GM18861 (cell line): Measurements from ENCODE around the gene ARHGEF1.
"Not testable (repeated sequence)": the region's sequence is repeated elsewhere in the genome, so short reads cannot be mapped to it uniquely, and the experiment has no call there.

Experiments used
- ATAC-seq: cut with Tn5 transposase; IDR thresholded peaks from one replicate; pipeline ENCODE4 v1.9.1; 2021; ENCODE audit not compliant: unreplicated experiment

ARHGEF1 gene

DNA sequence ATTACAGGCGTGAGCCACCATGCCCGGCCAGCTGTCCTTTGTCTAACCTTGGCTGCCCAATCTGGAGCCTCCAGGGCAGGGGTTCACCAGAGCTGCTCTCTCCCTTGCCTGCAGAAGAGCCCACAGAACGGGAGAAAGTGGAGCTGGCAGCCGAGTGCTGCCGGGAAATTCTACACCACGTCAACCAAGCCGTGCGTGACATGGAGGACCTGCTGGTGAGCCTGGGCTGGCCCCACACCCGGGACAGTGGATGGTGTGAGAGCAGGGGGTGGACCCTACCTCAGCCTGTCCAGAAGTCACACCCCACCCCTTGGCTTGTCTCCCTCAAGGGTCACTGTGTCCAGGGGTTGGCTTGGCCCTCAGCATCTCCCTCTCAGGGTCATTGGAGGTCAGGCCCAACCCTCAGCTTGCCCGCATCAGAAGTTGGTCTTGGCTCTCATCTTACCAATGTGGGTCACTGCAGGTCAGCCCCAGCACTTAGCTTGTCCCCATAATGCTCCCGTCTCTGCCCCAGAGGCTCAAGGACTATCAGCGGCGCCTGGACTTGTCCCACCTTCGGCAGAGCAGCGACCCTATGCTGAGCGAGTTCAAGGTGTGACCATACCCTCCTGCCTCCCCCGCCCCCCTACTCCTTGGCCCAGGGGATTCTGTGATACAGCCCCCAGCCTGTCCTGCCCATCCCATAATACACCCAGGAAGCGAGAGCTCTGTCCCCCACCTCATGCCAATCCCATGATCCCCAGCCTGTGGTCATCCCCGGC, 20.4 kb downstream of the ARHGEF1 start:
- no peak for ATAC-seq

DNA sequence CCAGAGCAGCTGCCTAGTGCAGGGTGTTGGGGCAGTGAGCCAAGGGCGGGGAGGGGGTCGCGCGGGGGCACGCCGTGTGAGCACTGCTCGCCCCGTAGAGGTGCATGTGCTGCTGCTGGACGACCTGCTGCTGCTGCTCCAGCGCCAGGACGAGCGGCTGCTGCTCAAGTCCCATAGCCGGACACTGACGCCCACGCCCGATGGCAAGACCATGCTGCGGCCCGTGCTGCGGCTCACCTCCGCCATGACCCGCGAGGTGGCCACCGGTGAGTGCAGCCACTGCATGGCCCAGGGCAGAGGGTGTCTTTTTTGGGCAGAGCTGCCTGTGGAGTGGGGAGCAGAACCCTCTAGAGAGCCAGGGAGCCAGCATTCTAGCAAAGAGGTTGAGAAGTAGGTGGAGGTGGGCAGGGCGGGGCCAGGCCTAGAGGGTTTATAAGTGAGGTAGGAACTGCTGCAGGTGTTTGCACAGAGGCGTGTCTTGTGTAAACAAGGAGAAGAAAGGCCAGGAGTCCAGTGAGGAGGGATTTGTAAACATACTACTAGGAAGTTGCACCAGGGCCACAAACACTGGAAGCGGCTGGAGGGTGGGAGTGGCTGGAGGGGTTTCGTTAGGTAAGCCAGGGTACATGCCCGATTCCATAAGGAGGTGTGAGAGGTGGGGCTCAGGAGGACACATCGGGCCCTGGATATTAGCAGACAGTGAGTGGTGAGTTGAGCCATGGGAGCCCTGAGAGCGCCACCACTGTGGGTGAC, 21.3 kb downstream of the ARHGEF1 start:
- ATAC-seq, result no peak

DNA sequence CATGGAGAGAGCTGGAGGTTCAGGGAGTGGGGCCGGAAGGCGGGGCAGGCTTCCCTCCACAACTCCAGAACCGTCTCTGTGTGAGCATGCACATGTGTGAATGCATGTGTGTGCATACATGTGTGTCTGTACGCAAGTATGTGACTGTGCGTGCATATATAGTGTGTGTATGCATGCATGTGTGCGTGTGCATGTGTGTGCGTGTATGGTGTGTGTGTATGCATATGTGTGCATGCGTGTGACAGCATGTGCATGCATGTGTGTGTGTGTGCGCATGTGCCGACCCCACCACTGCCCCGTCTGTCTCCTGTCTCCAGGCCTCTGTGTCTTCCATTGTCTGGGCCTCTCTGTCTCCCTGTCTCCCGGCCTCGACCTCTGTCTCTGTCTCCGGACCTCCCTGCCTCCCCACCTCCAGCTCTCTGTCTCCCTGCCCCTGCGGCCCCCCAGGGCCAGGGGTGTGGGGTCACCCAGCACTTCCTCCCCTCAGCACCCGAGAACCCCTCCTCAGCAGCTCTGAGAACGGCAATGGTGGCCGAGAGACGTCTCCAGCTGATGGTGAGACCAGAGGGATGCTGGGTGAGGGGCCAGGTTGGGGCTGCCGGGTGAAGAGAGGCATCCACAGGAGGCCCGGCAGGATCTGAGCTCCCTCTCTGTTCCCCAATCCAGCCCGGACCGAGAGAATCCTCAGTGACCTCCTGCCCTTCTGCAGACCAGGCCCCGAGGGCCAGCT, 22.5 kb downstream of the ARHGEF1 start:
- ATAC-seq, result no peak

DNA sequence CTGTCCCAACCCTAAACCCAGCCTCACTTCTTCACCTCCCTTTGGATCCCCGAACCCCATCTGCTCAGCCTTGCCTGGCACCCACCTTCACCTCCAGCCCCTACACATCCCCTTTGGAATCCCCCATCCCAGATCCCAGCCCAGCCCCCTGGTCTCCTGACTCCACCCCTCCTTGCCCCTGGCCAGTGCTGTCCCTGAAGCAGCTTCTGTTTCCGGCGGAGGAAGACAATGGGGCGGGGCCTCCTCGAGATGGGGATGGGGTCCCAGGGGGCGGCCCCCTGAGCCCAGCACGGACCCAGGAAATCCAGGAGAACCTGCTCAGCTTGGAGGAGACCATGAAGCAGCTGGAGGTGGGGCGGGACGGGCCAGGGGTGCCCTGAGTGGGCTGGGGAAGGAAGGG, 23.3 kb downstream of the ARHGEF1 start:
- no peak for ATAC-seq

DNA sequence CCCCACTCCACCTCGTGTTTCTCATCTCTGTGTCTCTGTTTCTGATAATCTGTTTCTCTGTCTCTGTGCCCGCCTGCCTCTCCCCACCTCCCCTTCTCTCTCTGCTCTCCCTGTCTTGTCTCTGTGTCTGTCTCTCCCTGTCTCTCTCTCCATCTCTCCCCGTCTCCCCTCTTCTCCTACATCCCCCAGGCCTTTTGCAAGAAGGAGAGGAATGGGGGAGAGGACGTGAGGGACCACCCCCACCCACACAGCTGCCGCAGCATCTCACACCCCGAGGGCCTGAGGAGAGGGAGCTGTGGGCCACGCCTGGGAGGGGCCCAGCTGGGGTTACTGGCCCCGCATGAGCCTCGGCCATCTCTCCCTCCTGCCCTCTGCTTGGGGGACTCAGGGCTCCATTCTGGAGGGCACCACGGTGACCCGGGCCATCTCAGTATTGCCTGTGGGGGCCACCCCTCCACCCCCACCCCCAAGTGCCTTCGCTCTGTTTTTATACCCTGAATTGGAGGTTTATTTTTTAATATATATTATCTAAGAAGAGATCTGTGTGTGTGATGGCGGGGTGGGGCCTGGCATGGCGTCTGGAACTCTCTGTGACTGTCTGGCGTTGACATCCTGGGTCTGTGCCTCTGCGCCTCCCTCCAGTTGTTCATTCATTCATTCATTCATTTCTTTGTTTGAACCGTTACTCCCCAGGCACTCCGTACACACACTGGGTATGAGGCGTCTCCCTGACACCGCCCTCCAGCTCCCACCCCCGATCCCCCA, 24.1 kb downstream of the ARHGEF1 start:
- no peak for ATAC-seq

DNA sequence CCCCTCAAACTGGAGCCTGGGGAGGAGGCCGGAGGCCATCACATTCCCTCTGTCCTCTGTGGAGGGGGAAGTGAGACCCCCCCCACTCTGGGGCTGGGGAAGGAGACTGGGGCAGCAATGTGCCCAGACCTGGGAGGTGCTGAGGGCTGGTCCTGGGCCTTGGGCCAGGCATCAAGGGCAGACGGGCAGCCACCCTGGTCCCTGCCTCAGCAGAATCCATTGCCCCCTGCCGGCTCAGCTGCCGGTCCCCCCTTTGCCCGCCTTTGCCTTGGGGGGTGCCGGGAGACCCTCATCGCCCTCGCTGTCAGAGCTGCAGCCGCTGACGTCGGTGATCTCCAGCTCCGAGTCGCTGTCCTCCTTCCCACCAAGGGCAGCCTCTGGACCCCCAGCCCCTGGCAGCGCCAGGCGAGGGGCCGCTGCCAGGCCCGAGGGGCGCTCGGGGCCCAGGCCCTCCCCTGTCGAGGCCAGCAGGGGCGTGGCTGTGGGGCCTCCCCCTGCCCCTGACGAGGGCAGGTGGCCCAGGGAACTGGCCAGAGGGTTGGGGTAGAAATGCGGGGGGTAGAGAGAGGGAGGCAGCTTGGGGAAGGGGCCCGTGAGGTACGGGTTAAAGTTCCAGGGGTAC, 25.1 kb downstream of the ARHGEF1 start:
- no peak for ATAC-seq

DNA sequence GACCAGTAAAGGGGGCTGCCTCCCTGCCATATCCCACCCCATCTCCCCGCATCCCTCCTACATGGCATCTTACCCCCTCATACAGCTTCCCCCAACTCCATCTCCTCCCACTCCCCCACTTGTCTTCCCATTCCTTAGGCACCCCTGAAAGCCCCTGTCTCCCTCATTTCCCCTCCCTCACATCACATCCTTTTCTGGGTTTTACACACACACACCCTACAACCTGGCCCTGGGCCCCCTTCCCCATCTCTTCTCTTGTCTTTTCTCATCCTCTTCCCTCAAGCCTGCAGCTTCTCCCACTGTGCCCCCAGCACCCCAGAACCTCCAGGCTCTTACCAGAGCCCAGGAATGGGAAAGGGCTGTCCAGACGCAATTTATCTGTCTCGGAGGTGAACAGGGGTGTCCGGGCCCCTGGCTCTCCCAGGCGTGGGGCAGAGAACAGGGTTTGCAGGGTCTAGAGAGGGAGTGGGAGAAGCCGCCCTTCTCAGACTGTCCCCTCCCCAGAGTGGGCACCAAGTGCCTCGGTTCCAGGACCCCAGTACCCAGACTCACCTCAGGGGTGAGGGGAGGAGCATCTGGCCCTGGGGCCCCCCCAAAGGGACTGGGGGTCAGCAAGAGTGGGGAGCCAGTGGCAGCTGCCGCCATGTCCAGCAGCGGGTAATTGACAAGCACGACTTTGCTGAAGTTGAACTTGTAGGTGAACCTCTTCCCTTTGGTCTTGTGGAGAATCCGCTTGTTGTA, 25.9 kb downstream of the ARHGEF1 start:
- no peak for ATAC-seq

DNA sequence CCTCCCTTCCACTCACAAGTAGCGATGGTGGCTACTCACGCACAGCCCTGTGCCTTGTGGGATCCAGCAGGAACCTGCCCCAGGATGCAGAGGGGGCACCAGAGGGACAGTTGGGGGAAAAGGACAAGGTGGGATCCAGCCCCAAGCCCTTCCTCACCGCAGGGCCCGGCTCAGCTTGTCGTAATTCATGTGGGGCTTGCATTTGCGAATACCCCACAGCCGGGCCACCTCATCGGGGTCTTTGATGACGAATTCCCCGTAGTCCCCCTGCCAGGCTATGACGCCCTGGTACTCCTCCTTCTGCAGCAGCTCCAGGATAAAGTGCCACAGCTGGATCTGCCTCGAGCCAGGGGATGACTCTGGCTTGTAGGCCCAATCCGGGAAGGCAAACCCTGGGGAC, 26.7 kb downstream of the ARHGEF1 start:
- no peak for ATAC-seq

DNA sequence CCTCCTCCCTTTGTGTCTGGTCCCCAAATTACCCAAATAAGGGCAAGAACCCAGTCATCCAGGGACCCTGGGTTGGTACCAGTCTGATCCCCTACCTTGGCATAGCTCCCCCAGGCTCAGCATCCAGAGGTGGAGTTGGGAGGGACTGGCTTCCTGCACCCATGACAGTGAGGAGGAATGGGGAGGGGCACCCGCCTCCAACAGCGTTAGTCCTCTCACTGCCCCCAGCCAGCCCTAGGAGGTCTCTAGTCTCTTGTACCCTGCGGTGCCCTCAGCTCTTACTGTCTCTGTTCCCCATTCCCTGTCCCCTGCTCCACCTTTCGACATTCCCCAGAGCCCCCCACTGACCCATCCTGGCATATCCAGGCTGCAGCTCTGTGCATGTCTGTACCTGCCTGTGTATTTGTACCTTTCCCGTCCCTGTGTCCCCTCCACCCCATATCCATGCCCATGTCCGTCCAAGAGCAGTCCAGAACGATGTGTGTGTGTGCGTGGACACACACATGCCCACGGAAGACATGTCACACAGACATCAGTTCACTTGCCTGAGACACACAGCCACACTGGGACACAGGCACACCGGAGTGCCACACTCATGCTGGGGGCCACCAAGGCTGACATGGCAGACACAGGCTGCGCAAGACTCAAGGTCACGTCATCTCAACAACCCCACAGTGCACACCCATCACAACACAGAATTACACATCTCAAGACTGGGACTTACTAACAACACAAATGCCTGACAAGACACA, 27.4 kb downstream of the ARHGEF1 start:
- no peak for ATAC-seq

DNA sequence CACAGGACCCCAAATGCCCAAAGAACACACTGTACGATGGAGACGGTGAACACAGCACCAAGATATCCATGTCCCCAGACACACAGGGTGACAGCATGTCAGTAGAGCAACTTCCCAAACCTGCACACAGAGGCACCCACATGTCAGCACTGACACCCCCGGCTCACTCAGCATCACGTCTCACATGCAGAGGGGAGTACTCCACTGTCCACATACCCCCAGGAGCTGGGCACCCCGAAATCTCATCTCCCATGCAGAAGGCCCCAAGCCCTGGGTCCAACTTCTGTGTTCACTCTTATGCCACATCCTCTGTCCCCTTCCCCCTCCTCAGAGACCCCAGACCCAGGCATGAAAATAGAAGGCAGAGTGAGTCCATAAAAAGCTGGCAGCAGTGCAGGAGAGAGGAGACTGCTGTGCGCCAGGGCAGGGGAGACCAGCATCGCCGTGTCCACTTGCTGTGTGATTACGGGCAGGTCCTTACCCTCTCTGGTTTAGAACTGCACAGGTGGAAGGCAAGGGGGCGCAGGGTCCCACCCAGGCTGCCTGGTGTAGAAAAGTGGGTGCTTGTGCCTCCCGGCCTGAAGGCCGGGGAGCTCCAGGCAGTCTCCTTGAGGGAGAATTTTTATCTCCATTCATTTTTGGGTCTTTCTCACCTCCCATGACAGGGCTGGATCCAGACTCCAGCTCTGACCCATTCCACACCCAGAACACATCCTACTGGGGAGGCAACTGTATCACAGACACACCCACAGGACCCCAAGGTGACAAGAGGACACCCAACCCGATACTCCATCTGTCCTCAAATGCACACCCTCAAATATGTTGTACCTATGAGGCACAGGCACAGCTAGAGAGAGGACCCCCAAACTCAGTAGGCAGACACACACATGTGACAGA, 28.3 kb downstream of the ARHGEF1 start:
- no peak for ATAC-seq

DNA sequence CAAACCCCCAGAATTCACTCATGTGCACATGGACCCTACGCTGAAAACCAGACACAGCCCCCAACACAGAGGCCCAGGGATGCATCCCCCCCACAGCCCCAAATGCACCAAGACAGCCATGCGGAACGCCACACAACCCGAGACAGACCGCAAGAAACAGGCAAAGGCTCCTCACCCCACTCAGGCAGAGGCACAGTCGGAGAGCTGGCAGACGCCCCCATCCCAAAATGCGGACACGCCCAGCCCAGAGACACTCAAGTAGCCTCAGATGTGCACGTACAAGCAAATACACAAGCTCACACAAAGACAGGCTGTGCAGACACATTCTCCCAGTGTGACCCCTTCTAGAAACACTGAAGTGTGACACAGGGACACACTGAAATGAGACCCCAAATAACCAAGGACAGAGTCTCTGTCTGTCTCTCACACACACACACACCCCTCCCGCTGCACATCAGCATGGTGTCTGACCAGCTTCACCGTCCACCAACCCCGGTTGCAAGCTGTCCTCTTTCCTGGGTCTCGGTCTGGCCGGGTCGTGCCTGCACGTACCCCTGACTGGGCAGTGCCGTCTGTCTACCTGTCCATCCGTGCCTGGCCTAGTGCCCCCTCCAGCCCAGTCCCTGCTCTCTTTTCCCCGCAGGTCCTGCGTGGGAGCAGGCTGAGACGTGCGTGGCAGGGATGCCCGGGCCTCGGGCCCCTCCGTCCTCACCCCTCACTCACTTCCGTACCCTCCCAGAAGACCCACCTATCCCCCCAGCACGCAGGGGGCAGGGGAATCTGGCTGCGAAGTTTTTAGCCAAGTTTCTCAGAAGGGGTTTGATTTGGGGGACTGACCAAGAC, 29.1 kb downstream of the ARHGEF1 start:
- ATAC-seq, result no peak

DNA sequence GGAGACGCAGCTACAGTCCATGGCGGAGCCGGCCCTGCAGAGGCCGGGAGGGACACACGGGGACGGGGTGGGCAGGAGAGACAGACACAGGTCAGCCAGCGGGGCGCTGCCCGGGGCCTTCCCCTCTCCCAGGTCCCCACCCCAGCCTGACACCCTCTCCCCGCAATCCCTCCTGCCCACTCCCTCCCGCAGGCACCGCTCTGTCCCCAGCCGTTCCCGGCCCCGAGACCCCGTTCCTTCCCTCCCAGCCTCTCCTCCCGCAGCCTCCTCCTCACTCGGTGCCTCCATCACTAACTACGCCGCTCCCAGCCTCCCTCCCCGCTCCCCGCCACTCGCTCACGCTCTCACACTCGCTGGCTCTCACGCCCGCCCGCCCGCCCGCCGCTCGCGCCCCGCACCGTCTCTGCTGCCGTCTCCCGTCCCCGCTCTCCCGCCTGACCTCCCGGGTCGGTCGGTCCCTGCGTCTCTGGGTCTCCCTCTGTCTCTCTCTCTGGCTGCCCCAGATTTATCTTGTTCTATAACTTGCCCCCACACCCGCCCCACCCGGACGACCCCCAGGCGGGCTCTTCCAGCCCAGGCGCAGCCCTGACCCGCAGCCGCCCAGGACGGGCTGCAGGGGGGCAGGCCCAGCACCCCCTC, 30.0 kb downstream of the ARHGEF1 start:
- ATAC-seq, result no peak

DNA sequence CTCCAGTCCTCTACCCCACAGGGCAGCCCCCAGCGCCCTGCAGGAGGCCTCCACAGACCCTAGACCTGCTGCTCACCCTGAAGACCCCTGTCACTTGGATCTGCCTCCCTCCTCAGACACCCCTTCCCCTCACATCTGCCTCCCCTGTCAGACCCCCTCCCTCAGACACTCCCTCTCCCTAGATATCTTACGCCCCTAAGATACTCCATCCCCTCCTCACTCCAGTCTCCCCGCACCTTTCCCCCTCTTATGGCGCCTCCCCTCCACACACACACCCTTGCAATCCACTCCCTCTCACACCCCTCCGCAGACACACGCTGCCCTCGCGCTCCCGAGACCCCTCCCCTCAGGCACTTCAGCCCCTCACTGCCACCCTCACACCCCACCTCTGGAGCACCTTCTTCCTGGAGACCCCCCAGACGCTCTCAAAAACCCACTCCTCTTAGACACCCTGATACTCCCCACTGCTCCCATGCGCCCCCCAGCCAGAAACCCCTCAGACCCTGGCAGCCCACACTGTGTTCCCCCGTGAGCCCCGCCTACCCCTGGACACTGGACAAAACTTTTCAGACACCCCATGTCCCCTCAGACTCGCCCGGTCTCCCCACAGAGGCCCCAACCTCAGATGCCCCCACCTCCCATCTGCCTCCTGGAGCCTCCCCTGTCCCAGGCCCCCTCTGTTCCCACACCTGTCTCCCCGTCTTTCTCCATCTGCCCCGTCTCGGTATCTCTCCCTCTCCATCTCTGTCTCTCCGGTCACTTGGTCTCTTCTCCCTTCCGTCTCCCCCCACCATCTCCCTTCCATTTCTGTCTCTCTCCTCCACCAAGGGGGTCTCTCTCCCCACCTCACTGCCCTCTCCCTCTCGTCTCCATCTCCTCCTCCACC, 30.8 kb downstream of the ARHGEF1 start:
- no peak for ATAC-seq

DNA sequence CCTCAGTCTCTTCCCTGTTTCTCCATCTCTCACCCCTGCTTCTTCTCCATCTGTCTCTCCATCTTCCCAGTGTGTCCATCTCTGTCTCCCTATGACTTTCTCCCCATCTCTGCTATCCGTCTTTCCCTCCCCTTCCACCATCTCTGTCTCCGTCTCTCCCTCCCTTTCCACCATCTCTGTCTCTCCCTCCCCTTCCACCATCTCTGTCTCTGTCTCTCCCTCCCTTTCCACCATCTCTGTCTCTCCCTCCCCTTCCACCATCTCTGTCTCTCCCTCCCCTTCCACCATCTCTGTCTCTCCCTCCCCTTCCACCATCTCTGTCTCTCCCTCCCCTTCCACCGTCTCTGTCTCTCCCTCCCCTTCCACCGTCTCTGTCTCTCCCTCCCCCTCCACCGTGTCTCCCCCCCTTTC, 31.4 kb downstream of the ARHGEF1 start:
- not testable (repeated sequence) for ATAC-seq

DNA sequence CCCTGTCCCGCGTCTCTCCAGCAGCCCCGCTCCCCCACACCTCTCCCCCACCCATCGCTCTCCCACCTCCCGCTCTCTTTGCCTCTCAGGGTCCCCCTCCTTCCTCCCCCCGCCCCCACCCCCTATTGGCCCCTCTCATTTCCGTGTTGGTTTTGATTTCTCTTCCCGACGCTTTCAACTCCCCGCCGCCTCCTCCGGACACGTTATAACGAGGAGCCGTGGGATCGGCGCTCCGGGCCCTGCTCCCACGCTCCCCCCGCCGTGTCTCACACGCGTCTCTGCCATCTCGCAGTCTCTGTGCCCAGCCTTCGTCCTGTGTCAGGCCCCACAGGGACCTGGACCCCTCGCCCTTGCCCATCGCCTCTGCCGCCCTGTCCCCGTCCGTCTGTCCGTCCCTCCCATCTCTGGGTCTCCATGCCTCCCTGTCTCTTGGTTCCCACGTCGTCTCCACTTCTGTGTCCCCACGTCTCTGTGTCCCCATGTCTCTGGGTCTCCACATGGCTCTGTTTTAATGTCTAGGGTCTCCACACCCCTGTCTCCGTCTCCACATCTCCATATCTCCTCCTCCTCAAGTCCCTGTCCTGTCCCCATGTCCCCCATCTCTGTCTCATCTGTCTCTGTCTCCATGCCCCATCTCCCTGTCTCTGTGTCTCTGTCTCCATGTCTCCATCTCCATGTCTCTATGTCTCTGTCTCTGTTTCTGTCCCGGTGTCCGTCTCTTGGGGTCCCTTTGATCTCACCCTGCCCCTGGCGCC, 32.2 kb downstream of the ARHGEF1 start:
- ATAC-seq, result no peak
